Peyer's patch (tissue), 4 donors: ENCODE measurements around the gene SORL1. TPM values are rescaled to one million over a fixed set of nuclear protein-coding genes. Genes with fewer than 3 reads are reported as not detected.
A peak's percentile ranks its signal among the peaks of the same experiment; 100 is the strongest.
"Not testable (repeated sequence)": the region's sequence is repeated elsewhere in the genome, so short reads cannot be mapped to it uniquely, and the experiment has no call there.

Experiments
- DNase-seq, 3 donors: peaks; one replicate each; pipeline ENCODE4 v3.0.0-alpha.2; 2017 to 2019
- H3K27ac ChIP-seq, 4 donors: fragments of 200-600 bp; sonication (generic); one replicate each; pipeline ENCODE4 v1.5.1; 2016 to 2019
- H3K27me3 ChIP-seq, 2 donors: fragments of 200-600 bp; sonication (generic); one replicate each; pipeline ENCODE4 v1.5.1; 2019
- H3K36me3 ChIP-seq, 3 donors: fragments of 200-600 bp; sonication (generic); one replicate each; pipeline ENCODE4 v1.5.1; 2016 to 2019
- H3K4me1 ChIP-seq, 4 donors: fragments of 200-600 bp; sonication (generic); one replicate each; pipeline ENCODE4 v1.5.1; 2016 to 2019
- H3K4me3 ChIP-seq, 4 donors: fragments of 200-600 bp; sonication (generic); 1 replicate in 3 of 4; 2 replicates in 1 of 4; pipeline ENCODE4 v1.5.1; 2016 to 2019; ENCODE audit warnings: mild to moderate bottlenecking in 1 of 4
- H3K9me3 ChIP-seq, 4 donors: fragments of 200-600 bp; sonication (generic); one replicate each; pipeline ENCODE4 v1.5.1; 2016 to 2019; ENCODE audit warnings: mild to moderate bottlenecking in 1 of 4
- POLR2A ChIP-seq, 2 donors: fragments of 450-650 bp; IDR thresholded peaks; one replicate each; pipeline ENCODE4 v1.5.1; 2017; ENCODE audit warnings: antibody characterized with exemption in 2 of 2, mild to moderate bottlenecking in 2 of 2, moderate library complexity in 2 of 2
- total RNA-seq, 4 donors: library from RNA; depleted of rRNA; stranded (reverse); fragments of >200 nt; gene quantifications; one replicate each; pipeline ENCODE4 v1.1.0, GENCODE V29; 2016
- TF ChIP-seq, protein P1 (sequence below), 6 experiments: fragments of 450-650 bp in 4 of 6; fragments of 200-600 bp in 2 of 6; sonication (generic) in 1 of 6; IDR thresholded peaks; one replicate each; pipeline ENCODE4 v1.5.1; 2017 to 2019; ENCODE audit warnings: antibody characterized with exemption in 6 of 6, mild to moderate bottlenecking in 3 of 6, moderate library complexity in 1 of 6

Gene SORL1
- total RNA-seq, 4 donors from 2014 or later, result 52.0 to 282 (median 191) TPM

DNA sequence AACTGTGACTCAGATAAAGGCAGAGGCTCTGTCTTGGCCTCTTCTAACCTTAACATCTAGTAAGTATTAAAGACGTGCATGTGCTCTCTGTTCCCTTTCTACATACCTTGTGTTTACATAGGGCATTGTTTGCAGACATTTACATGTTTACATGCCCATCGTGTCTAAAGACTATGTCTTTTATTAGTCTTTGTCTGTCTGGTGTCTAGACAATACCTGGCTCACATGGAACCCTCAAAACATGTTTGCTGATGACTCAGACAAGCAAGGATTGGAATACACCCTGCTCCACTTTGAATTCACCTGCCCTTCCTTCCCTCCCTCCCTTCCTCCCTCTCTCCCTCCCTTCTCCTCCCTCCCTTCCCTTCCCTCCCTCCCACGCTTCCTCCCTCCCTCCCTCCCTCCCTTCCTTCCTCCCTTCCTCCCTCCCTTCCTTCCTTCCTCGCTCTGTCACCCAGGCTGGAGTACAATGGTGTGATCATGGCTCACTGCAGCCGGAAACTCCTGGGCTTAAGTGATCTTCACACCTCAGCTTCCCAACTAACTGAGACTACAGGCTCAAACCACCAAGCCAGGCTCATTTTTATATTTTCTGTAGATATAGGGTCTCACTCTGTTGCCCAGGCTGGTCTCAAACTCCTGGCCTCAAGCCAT lies 24.4 kb downstream of the SORL1 start:
- no peak overlapping the region for H3K27ac ChIP-seq
- H3K4me1 ChIP-seq, result no peaks in the 10 kb centered on the region
- no peak for TF ChIP-seq POLR2A (IDR thresholded peaks at IDR 0.05)
- TF ChIP-seq, protein P1, sequence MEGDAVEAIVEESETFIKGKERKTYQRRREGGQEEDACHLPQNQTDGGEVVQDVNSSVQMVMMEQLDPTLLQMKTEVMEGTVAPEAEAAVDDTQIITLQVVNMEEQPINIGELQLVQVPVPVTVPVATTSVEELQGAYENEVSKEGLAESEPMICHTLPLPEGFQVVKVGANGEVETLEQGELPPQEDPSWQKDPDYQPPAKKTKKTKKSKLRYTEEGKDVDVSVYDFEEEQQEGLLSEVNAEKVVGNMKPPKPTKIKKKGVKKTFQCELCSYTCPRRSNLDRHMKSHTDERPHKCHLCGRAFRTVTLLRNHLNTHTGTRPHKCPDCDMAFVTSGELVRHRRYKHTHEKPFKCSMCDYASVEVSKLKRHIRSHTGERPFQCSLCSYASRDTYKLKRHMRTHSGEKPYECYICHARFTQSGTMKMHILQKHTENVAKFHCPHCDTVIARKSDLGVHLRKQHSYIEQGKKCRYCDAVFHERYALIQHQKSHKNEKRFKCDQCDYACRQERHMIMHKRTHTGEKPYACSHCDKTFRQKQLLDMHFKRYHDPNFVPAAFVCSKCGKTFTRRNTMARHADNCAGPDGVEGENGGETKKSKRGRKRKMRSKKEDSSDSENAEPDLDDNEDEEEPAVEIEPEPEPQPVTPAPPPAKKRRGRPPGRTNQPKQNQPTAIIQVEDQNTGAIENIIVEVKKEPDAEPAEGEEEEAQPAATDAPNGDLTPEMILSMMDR (IDR thresholded peaks at IDR 0.05), result no peak
- peaks cover 0 to 28% (median 0%) of the 10 kb centered on the region in 3 donors for H3K36me3 ChIP-seq
- no peaks in the 10 kb centered on the region for H3K9me3 ChIP-seq
- H3K27me3 ChIP-seq, result no peaks in the 10 kb centered on the region
- DNase-seq, result no peak
- H3K4me3 ChIP-seq, result no peak overlapping the region

DNA sequence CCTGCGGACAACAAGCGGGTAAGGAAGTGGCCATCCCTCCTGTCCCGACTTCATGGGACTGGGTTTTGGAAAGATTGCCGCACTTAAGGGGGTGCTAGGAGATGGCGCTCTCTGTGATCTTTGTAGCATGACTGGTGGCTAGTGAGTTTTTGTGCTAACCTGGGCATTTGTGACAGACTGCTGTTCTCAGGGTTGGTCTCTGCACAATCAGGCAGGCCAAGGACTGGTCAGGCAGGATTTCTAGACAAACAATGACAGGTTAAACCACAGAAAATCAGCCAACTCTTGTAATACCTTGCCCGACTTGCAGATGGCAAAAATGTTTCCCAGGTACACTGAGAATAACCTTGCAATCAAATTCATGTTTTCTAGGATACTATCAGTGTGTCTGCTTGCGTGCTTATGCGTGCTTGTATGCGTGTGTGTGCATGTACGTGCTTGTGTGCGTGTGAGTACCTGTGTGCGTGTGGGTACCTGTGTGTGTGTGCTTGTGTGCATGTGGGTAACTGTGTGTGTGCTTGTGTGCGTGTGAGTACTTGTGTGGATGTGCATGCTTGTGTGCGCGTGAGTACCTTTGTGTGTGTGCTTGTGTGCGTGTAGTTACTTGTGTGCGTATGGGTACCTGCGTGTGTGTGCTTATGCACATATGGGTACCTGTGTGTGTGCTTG lies 26.2 kb downstream of the SORL1 start:
- no peak overlapping the region for H3K4me3 ChIP-seq
- no peaks in the 10 kb centered on the region for H3K4me1 ChIP-seq
- H3K36me3 ChIP-seq, result peaks cover 0 to 25% (median 0%) of the 10 kb centered on the region in 3 donors
- H3K27me3 ChIP-seq, result no peaks in the 10 kb centered on the region
- H3K9me3 ChIP-seq, result no peaks in the 10 kb centered on the region
- no peak for DNase-seq
- no peak for TF ChIP-seq POLR2A (IDR thresholded peaks at IDR 0.05)
- H3K27ac ChIP-seq, result no peak overlapping the region

DNA sequence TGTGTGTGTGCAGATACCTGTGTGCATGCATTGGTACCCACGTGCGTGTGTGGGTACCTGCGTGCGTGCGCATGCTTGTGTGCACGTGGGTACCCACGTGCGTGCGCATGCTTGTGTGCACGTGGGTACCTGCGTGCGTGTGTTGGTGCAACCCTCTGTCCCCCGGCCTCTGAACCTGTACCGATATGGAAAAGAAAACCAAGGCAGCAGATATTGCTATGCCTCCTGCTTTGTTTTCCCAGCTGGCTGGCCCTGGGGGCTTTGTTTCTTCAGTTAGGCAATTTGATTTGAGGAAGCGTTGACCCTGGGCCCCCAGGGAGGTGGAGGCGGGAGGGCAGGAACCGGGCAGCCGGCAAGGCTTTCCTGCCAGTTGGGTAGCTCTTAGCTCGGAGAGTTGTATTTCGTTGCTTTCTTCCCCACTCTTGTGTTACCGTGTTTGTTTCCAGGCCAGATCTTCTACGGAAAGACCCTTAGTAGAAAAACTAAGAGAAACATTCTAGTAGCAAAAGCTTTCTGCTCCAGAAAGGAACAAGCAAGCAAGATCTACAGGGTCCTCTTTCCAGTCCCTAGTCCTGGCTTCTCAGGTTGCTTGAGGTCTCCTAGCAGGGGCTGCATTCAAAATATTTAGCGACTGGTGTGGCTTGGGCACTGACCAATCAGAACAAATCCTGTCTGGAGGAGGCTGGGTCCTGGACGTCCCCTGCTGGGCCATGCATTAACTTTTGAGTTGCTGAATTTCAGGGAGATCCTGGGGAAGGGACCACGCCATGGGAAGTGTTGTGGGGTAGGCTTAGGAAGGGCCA lies 27.0 kb downstream of the SORL1 start:
- Histone ChIP-seq H3K4me1 (no peaks in the 10 kb centered on the region), H3K4me3 (no peak overlapping the region), H3K36me3 (peaks cover 0 to 19% (median 0%) of the 10 kb centered on the region in 3 donors), H3K27ac (no peak overlapping the region), H3K27me3 (no peaks in the 10 kb centered on the region), H3K9me3 (no peaks in the 10 kb centered on the region)
- DNase-seq, result no peak
- TF ChIP-seq, protein P1 (IDR thresholded peaks at IDR 0.05), result no peak
- TF ChIP-seq POLR2A (IDR thresholded peaks at IDR 0.05), result no peak

DNA sequence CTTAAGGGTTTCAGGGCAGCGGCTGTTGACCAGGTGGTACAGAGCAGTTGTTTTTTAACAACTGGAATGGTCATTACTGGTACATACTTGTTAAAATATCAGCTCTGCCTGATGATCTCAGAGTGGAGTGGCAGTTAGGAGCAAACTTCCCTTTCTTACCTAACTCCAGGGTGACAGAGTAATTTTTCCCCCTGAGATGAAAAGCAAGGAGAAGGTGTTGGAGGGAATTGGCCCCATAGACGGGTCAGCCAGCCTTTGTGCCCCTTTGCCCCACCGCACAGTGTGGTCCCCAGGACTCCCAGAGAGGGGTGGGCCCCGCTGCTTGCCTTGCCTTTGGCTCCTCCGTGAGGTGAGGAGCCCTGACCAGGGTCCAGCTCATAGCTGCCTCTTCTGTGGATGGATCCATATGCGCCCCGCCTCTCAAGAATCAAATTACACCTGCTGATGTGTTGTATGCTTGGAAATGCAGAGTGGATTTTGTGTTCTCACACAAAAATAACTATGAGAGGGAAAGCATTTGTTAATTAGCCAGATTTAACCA lies 27.7 kb downstream of the SORL1 start:
- no peak overlapping the region for H3K4me3 ChIP-seq
- H3K36me3 ChIP-seq, result peaks cover 0 to 18% (median 0%) of the 10 kb centered on the region in 3 donors
- no peaks in the 10 kb centered on the region for H3K27me3 ChIP-seq
- H3K27ac ChIP-seq, result no peak overlapping the region
- no peaks in the 10 kb centered on the region for H3K9me3 ChIP-seq
- no peaks in the 10 kb centered on the region for H3K4me1 ChIP-seq
- DNase-seq, result no peak
- TF ChIP-seq, protein P1 (IDR thresholded peaks at IDR 0.05), result no peak
- TF ChIP-seq POLR2A (IDR thresholded peaks at IDR 0.05), result no peak

DNA sequence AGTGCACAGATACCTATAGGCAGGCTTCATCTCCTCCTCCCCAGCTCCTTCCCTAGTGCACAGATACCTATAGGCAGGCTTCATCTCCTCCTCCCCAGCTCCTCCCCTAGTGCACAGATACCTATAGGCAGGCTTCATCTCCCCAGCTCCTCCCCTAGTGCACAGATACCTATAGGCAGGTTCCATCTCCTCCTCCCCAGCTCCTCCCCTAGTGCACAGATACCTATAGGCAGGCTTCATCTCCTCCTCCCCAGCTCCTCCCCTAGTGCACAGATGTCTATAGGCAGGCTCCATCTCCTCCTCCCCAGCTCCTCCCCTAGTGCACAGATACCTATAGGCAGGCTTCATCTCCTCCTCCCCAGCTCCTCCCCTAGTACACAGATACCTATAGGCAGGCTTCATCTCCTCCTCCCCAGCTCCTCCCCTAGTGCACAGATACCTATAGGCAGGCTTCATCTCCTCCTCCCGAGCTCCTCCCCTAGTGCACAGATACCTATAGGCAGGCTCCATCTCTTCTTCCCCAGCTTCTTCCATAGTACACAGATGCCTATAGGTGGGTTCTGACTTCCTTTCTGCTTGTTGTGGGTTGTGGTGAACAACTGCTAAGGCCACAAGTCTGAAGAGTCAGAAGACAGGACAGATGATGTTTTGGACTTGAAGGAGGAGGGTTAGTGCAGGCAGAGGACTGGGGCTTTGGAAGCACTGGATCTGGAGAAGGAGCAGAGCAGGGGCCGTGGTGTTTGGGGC lies 29.5 kb downstream of the SORL1 start:
- Histone ChIP-seq H3K27ac (peak overlapping the region in 3 of 4 donors; percentile 39 to 59 (median 53)), H3K36me3 (peaks cover 0 to 18% (median 0%) of the 10 kb centered on the region in 3 donors)
- not testable (repeated sequence) for H3K4me1 ChIP-seq, H3K4me3 ChIP-seq, H3K9me3 ChIP-seq, DNase-seq, H3K27me3 ChIP-seq
